ENCODE results near the gene ELAPOR2. TPM values are rescaled to one million over a fixed set of nuclear protein-coding genes. Genes with fewer than 3 reads are reported as not detected.
A peak's percentile ranks its signal among the peaks of the same experiment; 100 is the strongest.

The ELAPOR2 gene, protein sequence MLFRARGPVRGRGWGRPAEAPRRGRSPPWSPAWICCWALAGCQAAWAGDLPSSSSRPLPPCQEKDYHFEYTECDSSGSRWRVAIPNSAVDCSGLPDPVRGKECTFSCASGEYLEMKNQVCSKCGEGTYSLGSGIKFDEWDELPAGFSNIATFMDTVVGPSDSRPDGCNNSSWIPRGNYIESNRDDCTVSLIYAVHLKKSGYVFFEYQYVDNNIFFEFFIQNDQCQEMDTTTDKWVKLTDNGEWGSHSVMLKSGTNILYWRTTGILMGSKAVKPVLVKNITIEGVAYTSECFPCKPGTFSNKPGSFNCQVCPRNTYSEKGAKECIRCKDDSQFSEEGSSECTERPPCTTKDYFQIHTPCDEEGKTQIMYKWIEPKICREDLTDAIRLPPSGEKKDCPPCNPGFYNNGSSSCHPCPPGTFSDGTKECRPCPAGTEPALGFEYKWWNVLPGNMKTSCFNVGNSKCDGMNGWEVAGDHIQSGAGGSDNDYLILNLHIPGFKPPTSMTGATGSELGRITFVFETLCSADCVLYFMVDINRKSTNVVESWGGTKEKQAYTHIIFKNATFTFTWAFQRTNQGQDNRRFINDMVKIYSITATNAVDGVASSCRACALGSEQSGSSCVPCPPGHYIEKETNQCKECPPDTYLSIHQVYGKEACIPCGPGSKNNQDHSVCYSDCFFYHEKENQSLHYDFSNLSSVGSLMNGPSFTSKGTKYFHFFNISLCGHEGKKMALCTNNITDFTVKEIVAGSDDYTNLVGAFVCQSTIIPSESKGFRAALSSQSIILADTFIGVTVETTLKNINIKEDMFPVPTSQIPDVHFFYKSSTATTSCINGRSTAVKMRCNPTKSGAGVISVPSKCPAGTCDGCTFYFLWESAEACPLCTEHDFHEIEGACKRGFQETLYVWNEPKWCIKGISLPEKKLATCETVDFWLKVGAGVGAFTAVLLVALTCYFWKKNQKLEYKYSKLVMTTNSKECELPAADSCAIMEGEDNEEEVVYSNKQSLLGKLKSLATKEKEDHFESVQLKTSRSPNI
- 10 to 100 TPM in 1 of 4 donors, 1 to 10 TPM in 3; 7.3 to 15.3 (median 8.9) TPM for total RNA-seq
- polyA plus RNA-seq, result 1 to 10 TPM; 1.6 to 5.9 (median 2.4) TPM

DNA sequence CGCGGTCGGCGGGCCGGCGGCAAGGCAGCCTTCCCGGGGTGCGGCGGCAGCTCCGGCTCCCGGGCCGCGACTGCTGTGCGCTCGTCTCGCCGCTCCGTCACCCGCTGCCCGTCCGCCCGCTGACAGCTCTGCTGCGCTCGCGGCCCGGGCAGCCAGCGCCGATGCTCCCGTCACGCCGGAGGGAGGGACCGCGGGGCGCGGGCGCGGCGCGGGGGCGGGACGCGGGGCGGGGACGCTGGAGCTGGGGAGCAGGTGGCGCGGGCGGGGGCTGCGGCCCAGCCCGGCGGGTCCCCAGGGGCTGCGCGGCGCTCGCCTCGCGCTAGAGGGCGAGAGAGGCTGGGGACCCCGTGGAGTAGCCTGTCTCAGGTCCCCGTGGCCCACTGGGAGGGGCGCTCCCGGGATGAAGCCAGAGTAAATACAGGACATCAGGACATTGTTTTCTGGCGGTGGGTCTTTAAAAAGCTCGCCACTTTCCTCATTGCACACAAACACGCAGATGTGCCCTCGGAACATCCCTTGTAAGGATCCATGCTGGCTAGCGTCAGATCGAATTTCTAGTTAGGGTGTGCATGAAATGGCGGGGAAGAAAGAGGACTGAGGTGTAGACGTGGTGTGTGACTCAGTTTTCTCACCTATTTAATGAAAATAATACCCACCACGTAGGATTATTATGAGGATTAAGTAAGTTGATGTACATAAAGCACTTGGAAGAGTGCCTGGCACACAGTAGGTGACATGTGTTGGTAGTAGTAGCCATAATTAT is at the start of gene ELAPOR2:
ELAPOR2 (minus strand) TSS at position 130 of the 763 bp plus-strand sequence. CDS start 141 bp downstream, outside the sequence.
- peak within 1 kb of the TSS; percentile 43 to 81 (median 64) for H3K4me3 ChIP-seq
- H3K27ac ChIP-seq, result peak within 1 kb of the TSS; percentile 56 to 74 (median 61)
- TF ChIP-seq, protein P1, sequence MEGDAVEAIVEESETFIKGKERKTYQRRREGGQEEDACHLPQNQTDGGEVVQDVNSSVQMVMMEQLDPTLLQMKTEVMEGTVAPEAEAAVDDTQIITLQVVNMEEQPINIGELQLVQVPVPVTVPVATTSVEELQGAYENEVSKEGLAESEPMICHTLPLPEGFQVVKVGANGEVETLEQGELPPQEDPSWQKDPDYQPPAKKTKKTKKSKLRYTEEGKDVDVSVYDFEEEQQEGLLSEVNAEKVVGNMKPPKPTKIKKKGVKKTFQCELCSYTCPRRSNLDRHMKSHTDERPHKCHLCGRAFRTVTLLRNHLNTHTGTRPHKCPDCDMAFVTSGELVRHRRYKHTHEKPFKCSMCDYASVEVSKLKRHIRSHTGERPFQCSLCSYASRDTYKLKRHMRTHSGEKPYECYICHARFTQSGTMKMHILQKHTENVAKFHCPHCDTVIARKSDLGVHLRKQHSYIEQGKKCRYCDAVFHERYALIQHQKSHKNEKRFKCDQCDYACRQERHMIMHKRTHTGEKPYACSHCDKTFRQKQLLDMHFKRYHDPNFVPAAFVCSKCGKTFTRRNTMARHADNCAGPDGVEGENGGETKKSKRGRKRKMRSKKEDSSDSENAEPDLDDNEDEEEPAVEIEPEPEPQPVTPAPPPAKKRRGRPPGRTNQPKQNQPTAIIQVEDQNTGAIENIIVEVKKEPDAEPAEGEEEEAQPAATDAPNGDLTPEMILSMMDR (IDR thresholded peaks at IDR 0.05), result peak in 1 of 4 experiments; percentile 32
- no peak for TF ChIP-seq POLR2A (IDR thresholded peaks at IDR 0.05)
- TF ChIP-seq EP300 (IDR thresholded peaks at IDR 0.05), result no peak
- peak in 2 of 4 donors; percentile 41 to 46 for TF ChIP-seq POLR2AphosphoS5 (IDR thresholded peaks at IDR 0.05)
- no peaks in the 10 kb centered on the region for H3K36me3 ChIP-seq
- WGBS, 2 donors, result 0 to 1% methylated on average over 70 of the region's 70 CpGs
- no peaks in the 10 kb centered on the region for H3K27me3 ChIP-seq
- no peaks in the 10 kb centered on the region for H3K9me3 ChIP-seq
- DNase-seq, result peak; percentile 86
- H3K4me1 ChIP-seq, result peaks cover 0 to 13% (median 12%) of the 10 kb centered on the region in 4 donors
- intact Hi-C loops (cut with DNase I), result loop anchor here (1.0 to 5.0 kb wide), 3 partner anchors 93 to 160 kb away; partner anchors contain the start of genes DMTF1 and TMEM243

DNA sequence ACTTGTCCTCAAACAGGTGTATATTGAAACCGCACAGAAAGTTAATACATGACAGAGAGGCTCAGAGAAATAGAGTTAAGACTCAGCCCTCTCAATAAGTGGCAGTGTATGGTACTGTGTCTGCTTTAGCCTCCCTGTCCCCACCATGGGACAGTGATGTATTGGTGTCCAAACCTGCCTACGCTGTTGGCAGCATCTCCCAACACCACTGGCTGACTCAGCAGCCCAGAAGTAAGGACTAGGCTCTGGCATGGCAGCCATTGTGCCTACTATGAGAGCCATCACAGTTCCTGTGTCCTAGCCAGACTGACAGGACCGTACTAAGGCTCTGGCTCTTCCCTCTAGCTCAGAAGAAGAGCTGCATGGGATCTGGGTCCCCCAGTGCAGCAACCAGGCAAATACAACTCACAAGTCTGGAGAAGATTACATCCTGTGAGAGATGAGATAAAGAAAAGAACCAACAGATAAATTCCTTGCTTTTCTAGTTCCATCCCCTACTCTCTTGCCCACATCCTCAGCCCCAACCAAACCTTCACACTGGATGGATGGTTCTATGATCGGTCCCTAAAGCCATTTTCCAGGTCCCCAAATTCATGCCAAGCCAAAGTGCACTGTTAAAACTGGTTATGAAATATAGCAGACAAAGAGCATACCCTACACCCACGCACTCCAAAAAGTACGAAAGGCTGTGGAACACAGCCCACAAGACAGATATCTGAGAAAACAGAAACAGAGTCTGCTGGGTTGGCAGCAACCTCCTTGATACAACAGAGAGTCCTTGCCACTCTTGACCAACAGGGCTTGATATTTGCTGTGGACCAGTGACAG is 48.7 kb upstream of the ELAPOR2 start:
- TF ChIP-seq EP300 (IDR thresholded peaks at IDR 0.05), result no peak
- no peak for TF ChIP-seq POLR2A (IDR thresholded peaks at IDR 0.05)
- no peak for TF ChIP-seq POLR2AphosphoS5 (IDR thresholded peaks at IDR 0.05)
- TF ChIP-seq, protein P1 (IDR thresholded peaks at IDR 0.05), result no peak
- WGBS, 2 donors, result 83 to 93% methylated on average over 6 of the region's 6 CpGs
- intact Hi-C loops (cut with DNase I), result no loop called here

DNA sequence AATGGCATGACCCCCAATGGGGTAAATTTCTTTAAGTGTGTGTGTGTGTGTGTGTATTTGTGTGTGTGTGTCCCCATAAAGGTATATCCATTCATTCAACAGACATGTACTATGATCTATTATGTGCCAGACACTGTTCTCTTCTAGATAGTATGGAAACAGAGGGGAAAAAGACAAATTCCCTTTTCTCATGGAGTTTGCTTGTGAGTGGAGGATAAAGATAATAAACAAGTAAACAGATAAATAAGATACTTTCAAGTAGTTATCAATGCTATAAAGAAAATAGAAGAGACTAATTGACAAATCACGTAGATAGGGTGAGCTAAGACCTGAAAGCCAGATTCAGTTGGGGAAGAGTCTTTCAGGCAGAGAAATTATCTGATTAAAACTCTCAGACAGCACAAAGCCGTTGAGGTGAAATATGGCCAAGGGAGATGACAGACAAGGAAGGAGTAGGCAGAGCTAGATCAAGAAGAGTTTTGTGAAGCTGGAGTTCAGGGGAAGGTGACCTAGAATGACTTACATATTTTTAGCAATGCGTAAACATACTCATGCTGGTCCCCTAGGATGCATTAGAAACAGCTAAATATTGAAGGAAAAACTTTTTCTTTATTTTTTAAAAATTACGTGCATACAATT is 47.6 kb upstream of the ELAPOR2 start:
- H3K27me3 ChIP-seq, result no peaks in the 10 kb centered on the region
- H3K4me3 ChIP-seq, result no peak overlapping the region
- no peak overlapping the region for H3K27ac ChIP-seq
- no peak for TF ChIP-seq POLR2AphosphoS5 (IDR thresholded peaks at IDR 0.05)
- no peak for TF ChIP-seq POLR2A (IDR thresholded peaks at IDR 0.05)
- no peak for TF ChIP-seq EP300 (IDR thresholded peaks at IDR 0.05)
- TF ChIP-seq, protein P1 (IDR thresholded peaks at IDR 0.05), result no peak
- H3K4me1 ChIP-seq, result no peaks in the 10 kb centered on the region
- WGBS, 2 donors, result 75 to 83% methylated on average over 4 of the region's 4 CpGs
- H3K9me3 ChIP-seq, result no peaks in the 10 kb centered on the region
- DNase-seq, result no peak
- no peaks in the 10 kb centered on the region for H3K36me3 ChIP-seq
- intact Hi-C loops (cut with DNase I), result no loop called here

More for the DNA sequence above, 48.7 kb upstream of the ELAPOR2 start:
- Histone ChIP-seq H3K36me3 (no peaks in the 10 kb centered on the region), H3K4me1 (no peaks in the 10 kb centered on the region), H3K27ac (no peak overlapping the region), H3K4me3 (no peak overlapping the region), H3K27me3 (no peaks in the 10 kb centered on the region), H3K9me3 (no peaks in the 10 kb centered on the region)
- DNase-seq, result no peak

All from sigmoid colon (tissue), 7 donors.